Activated B cell treated with CpG ODN at 0.5 μM for 24 hours (primary cell): ENCODE results near the gene TMPRSS12. TPM values are rescaled to one million over a fixed set of nuclear protein-coding genes. Genes with fewer than 3 reads are reported as not detected.
"Not testable (repeated sequence)": the region's sequence is repeated elsewhere in the genome, so short reads cannot be mapped to it uniquely, and the experiment has no call there.

Experiments used
- ATAC-seq: fragments of 200-7000 bp; cut with Tn5 transposase; one replicate; pipeline ENCODE4 v1.10.0; 2021; ENCODE audit warnings: low read depth, mild to moderate bottlenecking, moderate library complexity
- CTCF ChIA-PET: fragments of 350-600 bp; sonication (Branson Sonifier 250); formaldehyde crosslinking; loops from one replicate; lab custom pipeline; 2021; ENCODE audit warnings: antibody characterized with exemption; lab: Charles Lee
- POLR2A ChIA-PET: fragments of 350-600 bp; sonication (Branson Sonifier 250); formaldehyde crosslinking; loops from one replicate; lab custom pipeline; 2021; ENCODE audit warnings: antibody characterized with exemption; lab: Charles Lee
- DNase-seq: peaks from one replicate; pipeline ENCODE4 v3.0.0; 2022
- H3K27ac Mint-ChIP-seq: one replicate; pipeline ENCODE4 v1.8.0; 2020; ENCODE audit warnings: mixed read lengths
- H3K27me3 Mint-ChIP-seq: one replicate; pipeline ENCODE4 v1.8.0; 2021; ENCODE audit warnings: mixed read lengths
- H3K36me3 Mint-ChIP-seq: one replicate; pipeline ENCODE4 v1.8.0; 2021; ENCODE audit warnings: low read depth, mixed read lengths
- H3K4me1 Mint-ChIP-seq: one replicate; pipeline ENCODE4 v1.8.0; 2021; ENCODE audit warnings: mixed read lengths
- H3K4me3 Mint-ChIP-seq: one replicate; pipeline ENCODE4 v1.8.0; 2020; ENCODE audit warnings: mild to moderate bottlenecking, mixed read lengths
- H3K9me3 Mint-ChIP-seq: one replicate; pipeline ENCODE4 v1.8.0; 2020; ENCODE audit warnings: mixed read lengths
- intact Hi-C: fragments of 100-400 bp; cut with micrococcal nuclease; formaldehyde crosslinking; loops from one replicate; pipeline ENCODE4 v1.15.1; 2024
- total RNA-seq: library from RNA; stranded (reverse); gene quantifications from 2 replicates; pipeline ENCODE4 v1.2.3, GENCODE V29; 2022
- TF ChIP-seq, protein P1 (sequence below): fragments of 200-600 bp; IDR thresholded peaks from one replicate; pipeline ENCODE4 v1.8.0; 2022; ENCODE audit warnings: antibody characterized with exemption, mild to moderate bottlenecking

The TMPRSS12 gene
- total RNA-seq, 1 donor from 2014 or later: not detected

DNA sequence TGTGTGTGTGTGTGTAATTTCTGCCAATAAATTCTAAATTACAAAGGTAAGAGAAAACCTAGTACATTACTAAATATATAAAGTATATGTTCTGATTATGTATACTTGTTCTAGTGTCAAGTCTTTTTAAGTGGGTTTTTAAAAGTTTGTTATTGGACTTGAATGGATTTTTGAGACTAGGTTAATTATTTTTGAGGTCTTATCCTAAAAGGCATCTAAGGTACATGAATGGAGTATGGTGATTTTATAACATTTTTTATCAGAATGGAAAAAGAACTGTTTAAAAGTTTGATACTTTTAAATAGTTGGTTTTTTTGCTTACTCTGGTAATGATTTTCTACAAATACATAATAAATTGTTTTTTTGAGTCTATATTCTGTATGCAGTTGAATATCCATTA lies 22.5 kb upstream of the TMPRSS12 start:
- no peaks in the 10 kb centered on the region for H3K9me3 Mint-ChIP-seq
- DNase-seq (no peak), ATAC-seq (no peak)
- no peak overlapping the region for H3K27ac Mint-ChIP-seq
- peaks cover 39% of the 10 kb centered on the region for H3K36me3 Mint-ChIP-seq
- H3K27me3 Mint-ChIP-seq: no peaks in the 10 kb centered on the region
- H3K4me1 Mint-ChIP-seq: peaks cover 4% of the 10 kb centered on the region
- POLR2A ChIA-PET: no interaction called here
- no peak overlapping the region for H3K4me3 Mint-ChIP-seq
- intact Hi-C loops: loop anchor here (10.0 kb wide), 2 partner anchors 265 to 715 kb away; partner anchors contain the start of gene CSRNP2
- TF ChIP-seq, protein P1, sequence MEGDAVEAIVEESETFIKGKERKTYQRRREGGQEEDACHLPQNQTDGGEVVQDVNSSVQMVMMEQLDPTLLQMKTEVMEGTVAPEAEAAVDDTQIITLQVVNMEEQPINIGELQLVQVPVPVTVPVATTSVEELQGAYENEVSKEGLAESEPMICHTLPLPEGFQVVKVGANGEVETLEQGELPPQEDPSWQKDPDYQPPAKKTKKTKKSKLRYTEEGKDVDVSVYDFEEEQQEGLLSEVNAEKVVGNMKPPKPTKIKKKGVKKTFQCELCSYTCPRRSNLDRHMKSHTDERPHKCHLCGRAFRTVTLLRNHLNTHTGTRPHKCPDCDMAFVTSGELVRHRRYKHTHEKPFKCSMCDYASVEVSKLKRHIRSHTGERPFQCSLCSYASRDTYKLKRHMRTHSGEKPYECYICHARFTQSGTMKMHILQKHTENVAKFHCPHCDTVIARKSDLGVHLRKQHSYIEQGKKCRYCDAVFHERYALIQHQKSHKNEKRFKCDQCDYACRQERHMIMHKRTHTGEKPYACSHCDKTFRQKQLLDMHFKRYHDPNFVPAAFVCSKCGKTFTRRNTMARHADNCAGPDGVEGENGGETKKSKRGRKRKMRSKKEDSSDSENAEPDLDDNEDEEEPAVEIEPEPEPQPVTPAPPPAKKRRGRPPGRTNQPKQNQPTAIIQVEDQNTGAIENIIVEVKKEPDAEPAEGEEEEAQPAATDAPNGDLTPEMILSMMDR: no peak
- CTCF ChIA-PET: no interaction called here

DNA sequence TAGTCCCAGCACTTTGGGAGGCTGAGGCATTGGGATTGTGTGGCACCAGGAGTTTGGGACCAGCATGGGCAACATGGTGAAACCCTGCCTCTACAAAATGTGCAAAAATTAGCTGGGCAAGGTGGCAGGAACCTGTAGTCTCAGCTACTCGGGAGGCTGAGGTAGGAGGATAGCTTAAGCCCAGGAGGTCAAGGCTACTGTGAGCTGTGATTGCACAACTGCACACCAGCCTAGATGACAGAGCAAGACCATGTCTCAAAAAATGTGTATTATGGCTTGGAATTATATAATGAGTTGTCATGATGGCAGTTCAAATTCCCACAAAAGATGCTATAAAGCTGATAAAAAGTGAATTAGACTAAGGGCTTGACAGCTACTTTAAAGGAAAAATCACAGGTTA lies 20.6 kb upstream of the TMPRSS12 start:
- Mint-ChIP-seq H3K4me3 (no peak overlapping the region), H3K36me3 (peaks cover 22% of the 10 kb centered on the region), H3K27me3 (no peaks in the 10 kb centered on the region), H3K9me3 (no peaks in the 10 kb centered on the region), H3K27ac (no peak overlapping the region), H3K4me1 (peaks cover 6% of the 10 kb centered on the region)
- CTCF ChIA-PET: interaction anchor here (1.2 to 2.5 kb wide), 2 partner anchors 165 to 518 kb away, joined by 4 to 13 read pairs; no protein-coding TSS in a partner anchor
- ATAC-seq (no peak), DNase-seq (no peak)
- POLR2A ChIA-PET: no interaction called here
- intact Hi-C loops: loop anchor here (10.0 kb wide), 2 partner anchors 263 to 713 kb away; partner anchors contain the start of gene CSRNP2
- TF ChIP-seq, protein P1: no peak

DNA sequence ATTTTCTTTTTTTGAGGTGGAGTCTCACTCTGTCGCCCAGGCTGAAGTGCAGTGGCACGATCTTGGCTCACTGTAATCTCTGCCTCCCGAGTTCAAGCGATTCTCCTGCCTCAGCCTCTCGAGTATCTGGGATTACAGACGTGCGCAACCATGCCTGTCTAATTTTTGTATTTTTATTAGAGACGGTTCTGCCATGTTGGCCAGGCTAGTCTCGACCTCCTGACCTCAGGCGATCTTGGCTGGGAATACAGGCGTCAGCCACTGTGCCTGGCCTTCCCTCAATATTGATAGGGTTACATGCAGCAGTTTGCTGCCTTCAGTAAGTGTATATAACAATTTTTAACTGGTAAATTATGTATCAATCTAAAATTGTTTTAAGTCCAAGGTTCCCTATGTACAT lies 19.0 kb upstream of the TMPRSS12 start:
- CTCF ChIA-PET: interaction anchor here (4.3 to 6.9 kb wide), 2 partner anchors 58 to 162 kb away, joined by 22 to 205 read pairs; partner anchors contain the start of gene ATF1
- H3K27me3 Mint-ChIP-seq: not testable (repeated sequence)
- intact Hi-C loops: loop anchor here (10.0 kb wide), 2 partner anchors 261 to 711 kb away; partner anchors contain the start of gene CSRNP2

DNA sequence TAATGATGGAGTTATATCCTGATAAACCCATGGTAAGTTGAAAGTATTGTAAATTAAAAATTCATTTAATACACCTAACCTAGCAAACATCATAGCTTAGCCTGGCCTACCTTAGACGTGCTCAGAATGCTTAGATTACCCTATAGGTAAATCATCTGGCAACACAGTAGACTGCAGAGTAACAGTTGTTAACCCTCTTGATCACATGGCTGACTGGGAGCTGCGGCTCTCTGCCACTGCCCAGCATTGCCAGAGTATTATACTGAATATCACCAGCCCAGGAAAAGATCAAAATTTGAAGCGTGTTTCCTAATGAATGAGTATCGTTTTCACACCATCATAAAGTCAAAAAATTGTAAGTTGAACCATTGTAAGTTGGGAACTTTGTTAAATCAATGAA lies 17.8 kb upstream of the TMPRSS12 start:
- no peak overlapping the region for H3K4me3 Mint-ChIP-seq
- peaks cover 6% of the 10 kb centered on the region for H3K4me1 Mint-ChIP-seq
- peak overlapping the region; percentile 46 for H3K27ac Mint-ChIP-seq
- ChIA-PET CTCF (interaction anchor here (0.9 to 6.9 kb wide), 10 partner anchors 12 to 596 kb away, joined by 3 to 205 read pairs (median 8); partner anchors contain the start of genes ATF1 and SLC11A2), POLR2A (interaction anchor here (0.6 to 1.8 kb wide), 8 partner anchors 60 to 516 kb away, joined by 3 to 16 read pairs (median 6); partner anchors contain the start of gene SLC11A2)
- ATAC-seq (peak; percentile 25), DNase-seq (no peak)
- H3K27me3 Mint-ChIP-seq: no peaks in the 10 kb centered on the region
- no peaks in the 10 kb centered on the region for H3K9me3 Mint-ChIP-seq
- intact Hi-C loops: loop anchor here (1.0 to 10.0 kb wide), 8 partner anchors 61 to 710 kb away; partner anchors contain the start of genes ATF1, CSRNP2 and SLC11A2
- TF ChIP-seq, protein P1: no peak
- no peaks in the 10 kb centered on the region for H3K36me3 Mint-ChIP-seq

More for the DNA sequence above, 19.0 kb upstream of the TMPRSS12 start:
- H3K9me3 Mint-ChIP-seq, DNase-seq, H3K27ac Mint-ChIP-seq, H3K4me1 Mint-ChIP-seq, H3K4me3 Mint-ChIP-seq, ATAC-seq, POLR2A ChIA-PET: not testable (repeated sequence)
- peaks cover 10% of the 10 kb centered on the region for H3K36me3 Mint-ChIP-seq

DNA sequence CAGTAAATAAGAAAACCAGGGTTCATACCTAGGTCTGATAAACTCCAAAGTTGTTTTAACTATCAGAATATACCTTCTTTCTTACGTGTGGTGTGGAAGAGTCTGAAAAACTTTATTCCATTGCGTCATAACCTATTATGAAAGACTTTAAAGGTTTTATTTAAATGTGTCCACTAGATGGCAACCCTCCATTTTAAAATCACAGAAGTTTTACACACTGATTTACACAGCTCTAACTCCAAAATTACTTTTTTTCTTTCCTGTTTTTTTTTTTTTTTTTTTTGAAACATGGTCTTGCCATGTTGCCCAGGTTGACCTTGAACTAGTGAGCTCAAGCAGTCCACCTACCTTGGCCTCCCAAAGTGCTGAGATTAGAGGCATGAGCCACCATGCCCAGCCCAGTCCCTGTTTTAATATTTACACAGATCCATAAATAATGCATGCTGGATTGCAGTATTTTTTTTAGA lies 17.3 kb upstream of the TMPRSS12 start:
- Mint-ChIP-seq H3K27me3 (no peaks in the 10 kb centered on the region), H3K27ac (no peak overlapping the region), H3K4me1 (peaks cover 6% of the 10 kb centered on the region), H3K36me3 (no peaks in the 10 kb centered on the region), H3K9me3 (no peaks in the 10 kb centered on the region), H3K4me3 (no peak overlapping the region)
- TF ChIP-seq, protein P1: no peak
- intact Hi-C loops: loop anchor here (1.0 to 10.0 kb wide), 8 partner anchors 61 to 709 kb away; partner anchors contain the start of genes ATF1, CSRNP2 and SLC11A2
- DNase-seq (no peak), ATAC-seq (peak; percentile 80)
- POLR2A ChIA-PET: interaction anchor here (0.6 to 1.8 kb wide), 9 partner anchors 61 to 857 kb away, joined by 3 to 16 read pairs (median 5); partner anchors contain the start of gene SLC11A2
- CTCF ChIA-PET: interaction anchor here (0.6 to 6.9 kb wide), 15 partner anchors 10 to 827 kb away, joined by 3 to 205 read pairs (median 4); partner anchors contain the start of genes ATF1 and SLC11A2
